ENCODE measurements around the gene STKLD1.
"Not testable (repeated sequence)": the region's sequence is repeated elsewhere in the genome, so short reads cannot be mapped to it uniquely, and the experiment has no call there.

Gene STKLD1

DNA sequence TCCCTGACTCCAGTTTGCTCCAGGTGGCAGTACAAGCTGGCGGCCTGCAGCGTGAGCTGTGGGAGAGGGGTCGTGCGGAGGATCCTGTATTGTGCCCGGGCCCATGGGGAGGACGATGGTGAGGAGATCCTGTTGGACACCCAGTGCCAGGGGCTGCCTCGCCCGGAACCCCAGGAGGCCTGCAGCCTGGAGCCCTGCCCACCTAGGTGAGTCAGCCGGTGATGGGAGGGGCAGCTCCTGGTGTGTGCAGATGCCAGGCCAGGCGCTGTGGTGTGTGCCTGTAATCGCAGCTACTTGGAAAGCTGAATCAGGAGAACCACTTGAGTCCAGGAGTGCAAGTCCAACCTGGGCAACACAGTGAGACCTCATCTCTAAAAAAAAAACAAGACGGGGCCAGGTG lies 73.6 kb downstream of the STKLD1 start:
- no peak for DNase-seq

GRCh38 chr9:133451865-133452264 lies 75.7 kb downstream of the STKLD1 start:
- DNase-seq, result not testable (repeated sequence)

- DNase-seq, result no peak
Measured at GRCh38 chr9:133452562-133452961, 76.4 kb downstream of the STKLD1 start.

- DNase-seq, result no peak
Measured at GRCh38 chr9:133453651-133454050, 77.5 kb downstream of the STKLD1 start.

DNA sequence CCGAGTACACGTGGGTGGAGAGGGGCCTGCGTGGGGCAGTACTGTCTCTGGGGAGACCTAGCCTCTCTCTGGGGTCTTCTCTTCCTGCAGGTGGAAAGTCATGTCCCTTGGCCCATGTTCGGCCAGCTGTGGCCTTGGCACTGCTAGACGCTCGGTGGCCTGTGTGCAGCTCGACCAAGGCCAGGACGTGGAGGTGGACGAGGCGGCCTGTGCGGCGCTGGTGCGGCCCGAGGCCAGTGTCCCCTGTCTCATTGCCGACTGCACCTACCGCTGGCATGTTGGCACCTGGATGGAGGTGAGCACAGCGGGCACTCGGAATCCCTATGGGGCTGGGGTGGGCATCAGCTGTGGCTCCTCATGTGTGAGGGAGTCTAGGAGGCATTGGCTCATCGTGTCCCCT lies 78.2 kb downstream of the STKLD1 start:
- DNase-seq, result no peak

- DNase-seq, result no peak
Measured at GRCh38 chr9:133454943-133455673, 78.9 kb downstream of the STKLD1 start.

Measured in activated gamma-delta T cell (primary cell).